ENCODE results near the gene TTYH1. TPM values are rescaled to one million over a fixed set of nuclear protein-coding genes. Genes with fewer than 3 reads are reported as not detected.

TTYH1 gene
- total and polyA plus RNA-seq, 9 of the 15 experiments (the other 6 are each of a cell fraction or from before 2014, with no cell fraction given): 0.08 TPM; not detected in 8

DNA sequence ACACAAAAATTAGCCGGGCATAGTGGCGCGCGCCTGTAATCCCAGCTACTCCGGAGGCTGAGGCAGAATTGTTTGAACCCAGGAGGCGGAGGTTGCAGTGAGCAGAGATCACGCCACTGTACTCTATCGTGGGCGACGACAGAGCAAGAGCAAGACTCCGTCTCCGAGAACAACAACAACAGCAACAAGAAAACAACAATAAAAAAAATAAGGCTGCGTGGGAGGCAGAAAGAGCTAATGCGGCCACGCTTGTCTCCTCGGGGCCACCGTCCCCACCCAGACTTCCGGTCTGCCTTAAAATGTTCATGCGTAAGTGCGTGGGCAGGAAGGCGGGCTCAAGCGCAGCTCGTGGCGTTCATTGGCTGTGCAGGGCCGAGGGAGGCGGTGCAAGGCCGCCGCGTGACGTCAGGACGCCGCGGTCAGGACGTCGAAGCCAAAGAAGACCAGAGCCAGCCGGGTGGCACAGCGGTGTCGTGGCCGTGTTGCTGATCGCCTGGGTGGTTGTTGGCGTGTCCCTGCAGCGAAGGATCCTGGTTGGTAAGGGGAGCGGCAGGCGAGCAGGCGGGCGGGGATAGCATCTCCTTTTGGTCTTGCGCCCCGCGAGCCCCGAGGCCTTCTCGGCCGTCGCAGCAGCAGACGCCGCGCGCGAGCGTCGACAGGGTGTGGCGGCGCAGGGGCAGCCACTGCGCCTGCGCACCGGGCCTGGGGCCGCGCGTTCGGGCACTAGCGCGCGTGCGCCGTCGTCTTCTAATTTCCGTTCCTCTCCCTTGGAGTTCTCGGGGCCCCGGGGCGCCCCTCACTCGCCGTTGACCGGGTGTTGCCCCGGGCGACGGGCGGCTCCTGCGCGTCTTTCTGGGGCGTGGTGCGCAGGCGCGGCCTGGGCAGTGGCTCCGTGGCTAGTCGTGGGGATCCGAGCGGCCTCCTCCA is 33.8 kb downstream of the TTYH1 start, which contains the start of gene LENG8 (continued):
- TF ChIP-seq, protein P1, sequence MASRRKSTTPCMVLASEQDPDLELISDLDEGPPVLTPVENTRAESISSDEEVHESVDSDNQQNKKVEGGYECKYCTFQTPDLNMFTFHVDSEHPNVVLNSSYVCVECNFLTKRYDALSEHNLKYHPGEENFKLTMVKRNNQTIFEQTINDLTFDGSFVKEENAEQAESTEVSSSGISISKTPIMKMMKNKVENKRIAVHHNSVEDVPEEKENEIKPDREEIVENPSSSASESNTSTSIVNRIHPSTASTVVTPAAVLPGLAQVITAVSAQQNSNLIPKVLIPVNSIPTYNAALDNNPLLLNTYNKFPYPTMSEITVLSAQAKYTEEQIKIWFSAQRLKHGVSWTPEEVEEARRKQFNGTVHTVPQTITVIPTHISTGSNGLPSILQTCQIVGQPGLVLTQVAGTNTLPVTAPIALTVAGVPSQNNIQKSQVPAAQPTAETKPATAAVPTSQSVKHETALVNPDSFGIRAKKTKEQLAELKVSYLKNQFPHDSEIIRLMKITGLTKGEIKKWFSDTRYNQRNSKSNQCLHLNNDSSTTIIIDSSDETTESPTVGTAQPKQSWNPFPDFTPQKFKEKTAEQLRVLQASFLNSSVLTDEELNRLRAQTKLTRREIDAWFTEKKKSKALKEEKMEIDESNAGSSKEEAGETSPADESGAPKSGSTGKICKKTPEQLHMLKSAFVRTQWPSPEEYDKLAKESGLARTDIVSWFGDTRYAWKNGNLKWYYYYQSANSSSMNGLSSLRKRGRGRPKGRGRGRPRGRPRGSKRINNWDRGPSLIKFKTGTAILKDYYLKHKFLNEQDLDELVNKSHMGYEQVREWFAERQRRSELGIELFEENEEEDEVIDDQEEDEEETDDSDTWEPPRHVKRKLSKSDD (conservative IDR thresholded peaks at IDR 0.05; ENCODE audit: low read length): no peak
- TF ChIP-seq ZNF785 (CRISPR knock-in tag; IDR thresholded peaks at IDR 0.05) (no peak), ZNF263 (CRISPR knock-in tag; IDR thresholded peaks at IDR 0.05; ENCODE audit: borderline replicate concordance) (peak; percentile 34; the same call in 1 of the 2 replicates), SMARCC2 (IDR thresholded peaks at IDR 0.05; ENCODE audit: low read depth) (no peak), RUNX1 (IDR thresholded peaks at IDR 0.05; ENCODE audit: low read depth) (no peak), ELF2 (CRISPR knock-in tag; IDR thresholded peaks at IDR 0.05) (peak; percentile 81; the same call in 1 of the 2 replicates), RAD21 (CRISPR knock-in tag; conservative IDR thresholded peaks at IDR 0.05 in 1 of 2, IDR thresholded peaks at IDR 0.05 in 1 of 2) (0 out of 4 replicates have a peak, but pooled peaks of 1 of the 2 experiments have one; percentile 3), KLF16 (IDR thresholded peaks at IDR 0.05) (peak; percentile 92), RBFOX2 (IDR thresholded peaks at IDR 0.05; ENCODE audit: low read depth, low read length) (peak; percentile 96), MECOM (CRISPR knock-in tag; IDR thresholded peaks at IDR 0.05) (no peak), SREBF2 (CRISPR knock-in tag; IDR thresholded peaks at IDR 0.05) (no peak), PHF8 (IDR thresholded peaks at IDR 0.05; ENCODE audit: borderline replicate concordance, low read length) (peak; percentile 96), RNF2 (IDR thresholded peaks at IDR 0.05) (peak; percentile 65), POLR2B (IDR thresholded peaks at IDR 0.05; ENCODE audit: low read depth, partially characterized antibody) (peak; percentile 95), ATF1 (CRISPR knock-in tag; IDR thresholded peaks at IDR 0.05) (peak; percentile 65), ATF1 (tag; IDR thresholded peaks at IDR 0.05) (peak; percentile 99), HNRNPLL (IDR thresholded peaks at IDR 0.05; ENCODE audit: low read depth, low read length, poor library complexity, severe bottlenecking) (peak; percentile 34), MAFG (tag; conservative IDR thresholded peaks at IDR 0.05) (no peak; the same call in 1 of the 2 replicates), BCOR (IDR thresholded peaks at IDR 0.05) (no peak), ELF4 (CRISPR knock-in tag; IDR thresholded peaks at IDR 0.05) (0 out of 2 replicates have a peak, but pooled peaks have one; percentile 41)
- TF ChIP-seq, protein P2, sequence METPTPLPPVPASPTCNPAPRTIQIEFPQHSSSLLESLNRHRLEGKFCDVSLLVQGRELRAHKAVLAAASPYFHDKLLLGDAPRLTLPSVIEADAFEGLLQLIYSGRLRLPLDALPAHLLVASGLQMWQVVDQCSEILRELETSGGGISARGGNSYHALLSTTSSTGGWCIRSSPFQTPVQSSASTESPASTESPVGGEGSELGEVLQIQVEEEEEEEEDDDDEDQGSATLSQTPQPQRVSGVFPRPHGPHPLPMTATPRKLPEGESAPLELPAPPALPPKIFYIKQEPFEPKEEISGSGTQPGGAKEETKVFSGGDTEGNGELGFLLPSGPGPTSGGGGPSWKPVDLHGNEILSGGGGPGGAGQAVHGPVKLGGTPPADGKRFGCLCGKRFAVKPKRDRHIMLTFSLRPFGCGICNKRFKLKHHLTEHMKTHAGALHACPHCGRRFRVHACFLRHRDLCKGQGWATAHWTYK (CRISPR knock-in tag; IDR thresholded peaks at IDR 0.05): peak; percentile 89; the same call in 1 of the 2 replicates
- TF ChIP-seq, protein P3, sequence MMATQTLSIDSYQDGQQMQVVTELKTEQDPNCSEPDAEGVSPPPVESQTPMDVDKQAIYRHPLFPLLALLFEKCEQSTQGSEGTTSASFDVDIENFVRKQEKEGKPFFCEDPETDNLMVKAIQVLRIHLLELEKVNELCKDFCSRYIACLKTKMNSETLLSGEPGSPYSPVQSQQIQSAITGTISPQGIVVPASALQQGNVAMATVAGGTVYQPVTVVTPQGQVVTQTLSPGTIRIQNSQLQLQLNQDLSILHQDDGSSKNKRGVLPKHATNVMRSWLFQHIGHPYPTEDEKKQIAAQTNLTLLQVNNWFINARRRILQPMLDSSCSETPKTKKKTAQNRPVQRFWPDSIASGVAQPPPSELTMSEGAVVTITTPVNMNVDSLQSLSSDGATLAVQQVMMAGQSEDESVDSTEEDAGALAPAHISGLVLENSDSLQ (IDR thresholded peaks at IDR 0.05): peak; percentile 51; the same call in 1 of the 2 replicates
- TF ChIP-seq, protein P4, sequence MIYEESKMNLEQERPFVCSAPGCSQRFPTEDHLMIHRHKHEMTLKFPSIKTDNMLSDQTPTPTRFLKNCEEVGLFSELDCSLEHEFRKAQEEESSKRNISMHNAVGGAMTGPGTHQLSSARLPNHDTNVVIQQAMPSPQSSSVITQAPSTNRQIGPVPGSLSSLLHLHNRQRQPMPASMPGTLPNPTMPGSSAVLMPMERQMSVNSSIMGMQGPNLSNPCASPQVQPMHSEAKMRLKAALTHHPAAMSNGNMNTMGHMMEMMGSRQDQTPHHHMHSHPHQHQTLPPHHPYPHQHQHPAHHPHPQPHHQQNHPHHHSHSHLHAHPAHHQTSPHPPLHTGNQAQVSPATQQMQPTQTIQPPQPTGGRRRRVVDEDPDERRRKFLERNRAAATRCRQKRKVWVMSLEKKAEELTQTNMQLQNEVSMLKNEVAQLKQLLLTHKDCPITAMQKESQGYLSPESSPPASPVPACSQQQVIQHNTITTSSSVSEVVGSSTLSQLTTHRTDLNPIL (CRISPR knock-in tag; IDR thresholded peaks at IDR 0.05): no peak

Data from K562 (cell line).